GM13976 (cell line): ENCODE data around the gene SP9.

Experiments
- DNase-seq: peaks from one replicate; pipeline ENCODE4 v3.0.0; 2012; ENCODE audit warnings: low spot score
- CTCF ChIP-seq: IDR thresholded peaks from 2 replicates; pipeline ENCODE4 v1.5.1; 2012; ENCODE audit warnings: borderline replicate concordance, mild to moderate bottlenecking; ENCODE audit not compliant: insufficient read depth; ENCODE audit errors: extremely low read depth, missing control alignments, control extremely low read depth
- in situ Hi-C: fragments of 300-500 bp; cut with MboI; formaldehyde crosslinking; loops from one replicate; pipeline ENCODE4 v1.12.0; 2022; ENCODE audit warnings: low sequenced_read_pairs, mixed read lengths, inconsistent platforms; ENCODE audit not compliant: unreplicated experiment

Gene SP9

DNA sequence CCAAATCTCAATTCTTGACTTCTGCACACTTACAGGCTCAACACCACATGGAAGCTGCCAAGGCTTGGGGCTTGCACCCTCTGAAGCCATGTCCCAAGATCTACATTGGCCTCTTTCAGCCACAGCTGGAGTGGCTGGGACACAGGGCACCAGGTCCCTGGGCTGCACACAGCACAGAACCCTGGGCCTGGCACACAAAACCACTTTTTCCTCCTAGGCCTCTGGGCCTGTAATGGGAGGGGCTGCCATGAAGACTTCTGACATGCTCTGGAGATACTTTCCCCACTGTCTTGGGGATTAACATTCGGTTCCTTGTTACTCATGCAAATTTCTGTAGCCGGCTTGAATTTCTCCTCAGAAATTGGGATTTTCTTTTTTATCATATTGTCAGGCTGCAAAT lies 29.9 kb downstream of the SP9 start:
- no peak for TF ChIP-seq CTCF
- DNase-seq: no peak
- in situ Hi-C loops: no loop called here

- in situ Hi-C loops: no loop called here
- TF ChIP-seq CTCF: no peak
- DNase-seq: no peak
These were observed 30.8 kb downstream of the SP9 start for GRCh38 chr2:174365571-174365970.

GRCh38 chr2:174368691-174369090 lies 33.9 kb downstream of the SP9 start:
- DNase-seq: no peak
- TF ChIP-seq CTCF: no peak
- in situ Hi-C loops: no loop called here

DNA sequence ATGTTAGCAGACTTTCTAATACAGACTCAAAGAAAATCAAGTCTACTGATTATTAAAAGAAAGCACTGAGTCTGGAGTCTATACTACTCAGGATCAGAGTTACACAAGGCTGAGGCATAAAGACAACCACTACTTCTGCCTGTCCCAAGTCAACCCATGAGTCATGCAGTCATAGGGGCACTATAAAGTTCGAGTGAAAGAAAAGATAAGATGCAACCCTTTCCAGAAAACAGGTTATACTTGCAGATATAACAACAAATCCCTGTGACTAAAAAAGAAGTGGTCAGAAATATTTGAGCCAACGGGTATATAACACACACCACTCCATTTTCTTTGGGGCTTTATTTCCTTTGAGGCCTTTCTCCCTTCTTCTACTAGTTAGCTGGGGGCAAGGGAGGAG lies 42.2 kb downstream of the SP9 start:
- no peak for DNase-seq
- in situ Hi-C loops: no loop called here
- TF ChIP-seq CTCF: no peak

GRCh38 chr2:174383796-174384195 lies 49.0 kb downstream of the SP9 start:
- TF ChIP-seq CTCF: no peak
- no peak for DNase-seq
- in situ Hi-C loops: no loop called here

- no peak for TF ChIP-seq CTCF
- in situ Hi-C loops: no loop called here
- no peak for DNase-seq
These were observed 50.4 kb downstream of the SP9 start for GRCh38 chr2:174385201-174385600.
